GM12864 (cell line): ENCODE measurements around the gene KNL1.

Experiments
- DNase-seq: peaks from one replicate; pipeline ENCODE4 v3.0.0-alpha.2; 2011; ENCODE audit warnings: low read depth
- H3K4me3 ChIP-seq: 2 replicates; pipeline ENCODE4 v1.5.1; 2011; ENCODE audit warnings: mild to moderate bottlenecking, low read depth, low read length, control low read depth
- CTCF ChIP-seq: IDR thresholded peaks from 2 replicates; pipeline ENCODE4 v1.5.1; 2011; ENCODE audit warnings: low read depth, mild to moderate bottlenecking, moderate library complexity, low read length, control low read depth, inconsistent platforms; ENCODE audit errors: missing control alignments

KNL1 gene

GRCh38 chr15:40555876-40556275 is 38.2 kb upstream of the KNL1 start:
- no peak for DNase-seq
- no peak overlapping the region for H3K4me3 ChIP-seq
- TF ChIP-seq CTCF, result no peak

- TF ChIP-seq CTCF, result no peak
- H3K4me3 ChIP-seq, result peak overlapping the region; percentile 20
- no peak for DNase-seq
These were observed 34.9 kb upstream of the KNL1 start for GRCh38 chr15:40558952-40559742.

- no peak for DNase-seq
- H3K4me3 ChIP-seq, result no peak overlapping the region
- TF ChIP-seq CTCF, result no peak
These were observed 31.4 kb upstream of the KNL1 start for GRCh38 chr15:40562691-40563090.

- no peak for TF ChIP-seq CTCF
- H3K4me3 ChIP-seq, result peak overlapping the region; percentile 15; the same call in 1 of the 2 replicates
- no peak for DNase-seq
These were observed 30.6 kb upstream of the KNL1 start for GRCh38 chr15:40563426-40563825.

GRCh38 chr15:40564591-40565332 is 29.3 kb upstream of the KNL1 start, which contains the start of gene CCDC32:
CCDC32 (minus strand) TSS chr15:40565042; CDS start chr15:40563015, 2,027 bp downstream.
- TF ChIP-seq CTCF, result no peak
- peak; percentile 96 for DNase-seq
- H3K4me3 ChIP-seq, result peak within 1 kb of the TSS; percentile 67

- peak overlapping the region; percentile 67 for H3K4me3 ChIP-seq
- TF ChIP-seq CTCF, result no peak
- no peak for DNase-seq
These were observed 28.5 kb upstream of the KNL1 start for GRCh38 chr15:40565333-40566238.
